Mucosa of rectum (tissue), 2 donors: Measurements from ENCODE around the gene UPP1.
"Not testable (repeated sequence)": the region's sequence is repeated elsewhere in the genome, so short reads cannot be mapped to it uniquely, and the experiment has no call there.

Experiments used
- H3K27ac ChIP-seq, 2 donors: one replicate each; pipeline ENCODE4 v1.7.0; 2013; ENCODE audit warnings: inconsistent platforms in 2 of 2, low read depth in 2 of 2, low read length in 2 of 2
- H3K27me3 ChIP-seq, 2 donors: one replicate each; pipeline ENCODE4 v1.7.0; 2013; ENCODE audit warnings: low read length in 2 of 2; ENCODE audit not compliant: control insufficient read depth in 2 of 2, insufficient read depth in 2 of 2
- H3K36me3 ChIP-seq, 2 donors: one replicate each; pipeline ENCODE4 v1.7.0; 2013; ENCODE audit warnings: low read length in 2 of 2; ENCODE audit not compliant: control insufficient read depth in 2 of 2, insufficient read depth in 2 of 2
- H3K4me1 ChIP-seq, 2 donors: one replicate each; pipeline ENCODE4 v1.7.0; 2013; ENCODE audit warnings: low read length in 2 of 2, mild to moderate bottlenecking in 1 of 2; ENCODE audit not compliant: control insufficient read depth in 2 of 2, insufficient read depth in 2 of 2
- H3K4me3 ChIP-seq, 2 donors: one replicate each; pipeline ENCODE4 v1.7.0; 2013; ENCODE audit warnings: low read length in 2 of 2
- H3K9ac ChIP-seq, 2 donors: one replicate each; pipeline ENCODE4 v1.7.0; 2013; ENCODE audit warnings: low read length in 2 of 2, low read depth in 1 of 2, mild to moderate bottlenecking in 1 of 2
- H3K9me3 ChIP-seq, 2 donors: one replicate each; pipeline ENCODE4 v1.7.0; 2013; ENCODE audit warnings: low read length in 2 of 2; ENCODE audit not compliant: control insufficient read depth in 2 of 2
- donor health status: healthy.
- donor health status: Normal muscosa, but diverticular disease.

Gene UPP1

DNA sequence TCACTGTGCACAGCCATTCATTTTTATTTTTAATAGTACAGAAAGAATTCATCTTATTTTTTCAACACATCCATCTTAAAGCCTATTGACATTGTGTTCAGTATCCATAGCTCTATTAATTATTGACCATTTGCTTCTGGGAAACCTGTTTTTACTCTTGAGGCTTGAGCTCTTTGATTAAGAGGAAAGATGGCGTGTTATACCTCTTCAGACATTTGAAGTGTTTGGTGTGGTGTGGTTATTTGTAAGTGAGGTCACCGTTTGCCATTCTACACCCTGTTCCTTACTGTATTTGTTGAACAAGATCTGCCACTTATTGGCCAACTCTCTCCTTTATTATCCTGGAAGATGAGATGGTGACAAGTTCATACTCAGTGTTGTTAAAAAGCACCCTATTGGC, 35.3 kb upstream of the UPP1 start:
- Histone ChIP-seq H3K4me3 (no peak overlapping the region), H3K27me3 (no peaks in the 10 kb centered on the region), H3K9me3 (no peaks in the 10 kb centered on the region), H3K4me1 (no peaks in the 10 kb centered on the region), H3K9ac (no peak overlapping the region), H3K27ac (no peak overlapping the region), H3K36me3 (no peaks in the 10 kb centered on the region)

DNA sequence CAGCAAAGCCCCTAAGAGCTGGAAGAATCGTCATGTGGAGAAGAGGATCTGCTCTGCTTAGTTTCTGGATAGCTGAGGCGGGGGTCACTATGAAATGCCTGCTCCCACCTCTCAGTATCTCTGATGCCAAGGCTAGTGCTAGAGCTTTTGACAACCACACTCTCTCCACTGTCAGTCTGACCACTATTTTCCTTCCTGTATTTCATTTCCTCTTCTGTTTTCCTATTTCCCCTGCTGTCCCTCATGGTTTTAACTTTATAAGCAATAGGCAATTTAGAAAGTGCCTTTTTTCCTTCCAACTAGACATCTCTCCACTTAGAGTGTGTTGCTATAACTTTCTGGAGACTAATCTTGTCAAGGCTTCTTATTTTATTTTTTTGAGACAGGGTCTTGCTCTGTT, 30.1 kb upstream of the UPP1 start:
- H3K9me3 ChIP-seq, result no peaks in the 10 kb centered on the region
- H3K4me3 ChIP-seq, result no peak overlapping the region
- no peaks in the 10 kb centered on the region for H3K36me3 ChIP-seq
- no peaks in the 10 kb centered on the region for H3K4me1 ChIP-seq
- no peaks in the 10 kb centered on the region for H3K27me3 ChIP-seq
- no peak overlapping the region for H3K27ac ChIP-seq
- no peak overlapping the region for H3K9ac ChIP-seq

DNA sequence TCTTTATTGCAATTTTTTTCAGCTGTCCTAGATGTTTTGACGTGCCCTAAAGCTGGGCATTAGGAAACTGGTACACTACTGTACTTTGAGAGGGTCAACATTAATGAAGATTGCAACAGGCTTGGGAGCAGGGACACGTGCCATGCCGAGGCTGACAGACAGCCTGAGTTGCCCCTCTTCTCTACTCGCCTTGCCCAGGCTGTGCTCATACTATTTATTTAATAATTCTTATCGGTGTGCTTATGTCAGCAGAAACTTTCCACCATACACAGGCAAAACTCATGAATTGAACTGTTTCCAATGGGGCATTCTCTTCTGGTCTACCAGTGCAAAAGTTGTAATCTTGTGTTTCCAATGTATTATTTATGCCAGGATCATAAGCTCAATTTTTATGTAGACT, 29.4 kb upstream of the UPP1 start:
- no peak overlapping the region for H3K4me3 ChIP-seq
- no peak overlapping the region for H3K27ac ChIP-seq
- no peak overlapping the region for H3K9ac ChIP-seq
- H3K9me3 ChIP-seq, result no peaks in the 10 kb centered on the region
- H3K4me1 ChIP-seq, result no peaks in the 10 kb centered on the region
- H3K36me3 ChIP-seq, result no peaks in the 10 kb centered on the region
- no peaks in the 10 kb centered on the region for H3K27me3 ChIP-seq

DNA sequence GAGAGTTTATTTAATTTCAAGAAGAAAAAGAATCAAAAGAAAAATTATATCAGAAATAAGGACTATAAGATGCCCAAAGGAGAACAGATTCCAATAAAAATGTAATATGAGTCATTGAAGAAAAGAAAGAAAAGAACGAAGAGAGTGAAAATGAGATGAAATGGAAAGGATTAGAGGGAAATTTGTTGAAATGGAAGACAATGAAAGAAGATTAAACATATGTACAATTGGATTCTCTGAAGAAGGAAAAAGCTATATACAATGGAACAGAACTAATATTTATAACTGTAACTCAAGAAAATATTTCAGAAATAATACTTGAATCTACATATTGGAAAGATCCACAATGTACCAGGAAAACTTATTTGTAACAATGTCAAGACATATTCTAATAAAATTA, 25.1 kb upstream of the UPP1 start:
- Histone ChIP-seq H3K9me3 (no peaks in the 10 kb centered on the region), H3K9ac (no peak overlapping the region), H3K4me3 (no peak overlapping the region), H3K27ac (no peak overlapping the region), H3K27me3 (no peaks in the 10 kb centered on the region), H3K36me3 (no peaks in the 10 kb centered on the region), H3K4me1 (no peaks in the 10 kb centered on the region)

DNA sequence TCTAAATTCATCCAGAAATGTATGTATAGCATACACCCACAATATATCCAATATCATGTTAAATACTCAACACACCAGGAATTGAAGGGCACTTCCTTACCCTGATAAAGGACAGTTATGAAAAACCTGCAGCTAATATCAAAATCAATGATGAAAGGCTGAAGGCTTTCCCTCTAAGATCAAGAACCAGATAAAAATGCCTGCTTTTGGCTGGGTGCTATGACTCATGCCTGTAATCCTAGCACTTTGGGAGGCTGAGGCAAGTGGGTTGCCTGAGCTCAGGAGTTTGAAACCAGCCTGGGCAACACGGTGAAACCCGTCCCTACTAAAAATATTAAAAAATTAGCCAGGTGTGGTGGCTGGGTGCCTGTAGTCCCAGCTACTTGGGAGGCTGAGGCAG, 21.6 kb upstream of the UPP1 start:
- H3K4me1 ChIP-seq, result no peaks in the 10 kb centered on the region
- H3K27me3 ChIP-seq, result no peaks in the 10 kb centered on the region
- H3K9ac ChIP-seq, result no peak overlapping the region
- no peaks in the 10 kb centered on the region for H3K9me3 ChIP-seq
- no peak overlapping the region for H3K4me3 ChIP-seq
- H3K36me3 ChIP-seq, result no peaks in the 10 kb centered on the region
- H3K27ac ChIP-seq, result no peak overlapping the region

DNA sequence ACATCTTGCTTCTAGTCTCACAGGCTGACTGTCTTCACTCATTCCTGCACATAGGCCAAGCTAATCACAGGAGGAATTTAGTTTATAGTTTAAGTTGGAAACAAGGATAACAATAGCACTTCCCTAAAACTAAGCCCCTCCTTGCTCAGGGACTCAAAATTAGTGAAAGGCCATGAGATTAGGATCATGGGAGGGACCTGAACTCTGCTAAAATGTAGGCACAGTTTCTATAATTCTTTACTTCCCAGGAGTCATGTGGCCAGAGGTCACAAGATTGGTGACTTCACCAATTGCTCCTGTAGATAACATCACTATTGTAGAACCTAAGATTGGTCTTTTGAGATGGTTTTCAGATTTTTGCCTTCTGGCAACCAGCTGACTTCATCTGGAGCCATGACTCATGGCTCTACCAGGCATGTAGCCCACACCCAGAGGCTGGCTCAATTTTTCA, 14.8 kb upstream of the UPP1 start:
- Histone ChIP-seq H3K9ac (no peak overlapping the region), H3K27me3 (no peaks in the 10 kb centered on the region), H3K9me3 (no peaks in the 10 kb centered on the region), H3K4me1 (peaks cover 5% of the 10 kb centered on the region in 2 donors), H3K27ac (no peak overlapping the region), H3K36me3 (no peaks in the 10 kb centered on the region), H3K4me3 (no peak overlapping the region)

DNA sequence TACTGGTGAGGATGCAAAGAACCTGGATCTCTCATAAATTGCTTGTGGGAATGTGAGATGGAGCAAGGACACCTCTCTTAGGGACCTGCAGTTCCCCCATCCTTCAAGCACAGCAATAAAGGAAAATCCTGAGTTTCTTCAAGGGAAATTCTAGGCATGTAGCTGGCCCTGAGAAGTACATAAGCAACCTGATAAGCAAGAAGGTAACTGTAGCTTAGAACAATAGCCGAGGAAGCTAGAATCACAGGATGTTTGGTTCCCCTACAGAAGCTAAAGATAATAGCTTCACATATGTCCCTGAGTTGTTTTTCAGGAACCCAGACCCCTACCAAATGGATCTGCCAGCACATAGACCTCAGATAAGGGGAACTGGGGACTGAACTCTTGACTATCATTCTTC, 11.6 kb upstream of the UPP1 start:
- Histone ChIP-seq H3K9ac (no peak overlapping the region), H3K27ac (no peak overlapping the region), H3K4me1 (peaks cover 5 to 10% of the 10 kb centered on the region in 2 donors), H3K36me3 (no peaks in the 10 kb centered on the region), H3K9me3 (no peaks in the 10 kb centered on the region), H3K4me3 (no peak overlapping the region), H3K27me3 (no peaks in the 10 kb centered on the region)

DNA sequence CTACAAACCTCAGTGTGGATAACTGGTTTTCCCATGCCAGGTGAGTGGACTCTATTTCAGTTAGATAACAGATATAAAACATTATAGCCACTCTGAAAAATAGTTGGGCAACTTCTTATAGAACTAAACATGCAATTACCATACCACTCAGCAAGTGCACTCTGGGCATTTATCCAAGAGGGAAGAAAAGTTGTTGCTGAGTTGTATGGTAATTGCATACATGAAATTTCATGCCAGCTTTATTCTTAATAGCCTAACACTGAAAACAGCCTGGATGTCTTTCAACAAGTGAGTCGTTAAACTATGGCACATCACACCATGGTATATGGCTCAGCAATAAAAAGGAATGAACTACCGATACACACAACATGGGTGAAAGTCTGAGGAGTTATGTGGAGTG, 10.6 kb upstream of the UPP1 start:
- no peaks in the 10 kb centered on the region for H3K36me3 ChIP-seq
- no peaks in the 10 kb centered on the region for H3K27me3 ChIP-seq
- H3K27ac ChIP-seq, result peak overlapping the region; percentile 58 to 76
- no peaks in the 10 kb centered on the region for H3K9me3 ChIP-seq
- H3K4me3 ChIP-seq, result no peak overlapping the region
- no peak overlapping the region for H3K9ac ChIP-seq
- peaks cover 10% of the 10 kb centered on the region in 2 donors for H3K4me1 ChIP-seq

DNA sequence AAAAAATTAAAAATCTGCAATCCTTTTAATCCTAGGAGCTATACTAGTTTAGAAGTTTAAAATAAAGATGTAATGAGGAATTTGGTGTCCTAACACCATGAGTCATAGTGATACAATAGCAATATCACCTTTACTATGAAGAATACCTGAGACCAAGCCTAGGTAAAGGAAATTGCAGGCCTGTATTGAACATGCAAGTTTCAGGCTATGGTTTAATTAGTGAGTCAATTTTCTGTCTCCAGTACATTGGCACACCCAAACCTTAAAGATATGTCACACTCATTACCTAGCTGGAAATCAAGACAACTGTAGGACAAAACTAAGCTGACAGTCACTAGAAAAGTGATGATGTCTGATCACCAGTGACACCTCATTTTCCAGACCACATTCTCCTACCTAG, 6.7 kb upstream of the UPP1 start:
- not testable (repeated sequence) for H3K9ac ChIP-seq, H3K36me3 ChIP-seq, H3K4me3 ChIP-seq, H3K27me3 ChIP-seq, H3K9me3 ChIP-seq
- peak overlapping the region; percentile 5 to 55 for H3K27ac ChIP-seq
- peaks cover 24 to 29% of the 10 kb centered on the region in 2 donors for H3K4me1 ChIP-seq

DNA sequence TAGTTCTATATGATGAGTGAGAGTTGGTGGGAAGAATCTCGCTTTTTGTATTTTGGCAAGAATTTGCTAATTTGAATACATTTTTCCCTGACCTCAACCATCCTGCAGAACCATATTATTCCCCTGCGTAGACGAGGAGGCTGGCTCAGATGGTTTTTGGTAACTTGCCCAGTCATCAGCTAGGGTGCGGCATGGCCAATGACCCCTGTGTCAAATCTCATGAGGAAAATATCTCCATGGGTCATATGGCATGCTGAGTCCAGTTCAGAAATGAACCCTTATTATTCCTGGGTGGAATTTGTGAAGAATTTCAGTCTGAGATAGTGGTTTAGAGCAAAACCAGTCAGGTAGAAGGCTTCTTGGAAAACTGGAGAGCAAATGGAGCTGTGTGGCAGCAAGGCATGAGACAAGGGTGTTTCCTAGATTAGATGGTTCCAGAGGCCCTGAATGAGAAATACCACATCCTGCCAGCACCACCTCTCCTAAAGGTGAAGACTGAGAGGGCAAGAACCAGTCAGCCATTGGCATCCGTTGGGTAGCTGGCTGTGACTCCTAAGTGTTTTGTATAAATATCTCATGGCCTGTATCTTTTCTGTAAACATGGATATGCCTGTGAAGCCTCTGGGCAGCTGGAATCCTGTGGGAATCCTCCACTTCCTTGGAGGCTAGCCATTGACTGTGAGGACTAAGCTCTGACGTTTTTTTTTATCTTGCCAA, 5.8 kb upstream of the UPP1 start:
- Histone ChIP-seq H3K4me3 (no peak overlapping the region), H3K27ac (peak overlapping the region in 1 of 2 donors; percentile 2), H3K9me3 (no peaks in the 10 kb centered on the region), H3K4me1 (peaks cover 29 to 32% of the 10 kb centered on the region in 2 donors), H3K36me3 (no peaks in the 10 kb centered on the region), H3K9ac (no peak overlapping the region), H3K27me3 (no peaks in the 10 kb centered on the region)
